ENCODE data around the gene COL6A5.

- TF ChIP-seq CTCF (IDR thresholded peaks at IDR 0.05) (no peak), POLR2A (IDR thresholded peaks at IDR 0.05) (no peak)
These were observed 80.7 kb downstream of the COL6A5 start for GRCh38 chr3:130426206-130426605.
